Mesodermal cell (in vitro differentiated cells): ENCODE results near the gene AUTS2.
"Not testable (repeated sequence)": the region's sequence is repeated elsewhere in the genome, so short reads cannot be mapped to it uniquely, and the experiment has no call there.

Source experiments
- H3K27ac ChIP-seq: 2 replicates; pipeline ENCODE4 v1.7.0; 2013; ENCODE audit warnings: mild to moderate bottlenecking, low read depth, low read length, moderate library complexity; ENCODE audit not compliant: severe bottlenecking
- H3K36me3 ChIP-seq: 2 replicates; pipeline ENCODE4 v1.7.1; 2013; ENCODE audit warnings: mild to moderate bottlenecking, low read length, moderate library complexity; ENCODE audit not compliant: control insufficient read depth, insufficient read depth
- H3K4me1 ChIP-seq: one replicate; pipeline ENCODE4 v1.7.1; 2013; ENCODE audit warnings: mild to moderate bottlenecking, low read length; ENCODE audit not compliant: insufficient read depth, control insufficient read depth, poor library complexity, severe bottlenecking
- H3K4me3 ChIP-seq: 2 replicates; pipeline ENCODE4 v1.7.0; 2013; ENCODE audit warnings: low read length, control low read depth, mild to moderate bottlenecking; ENCODE audit not compliant: insufficient read depth, poor library complexity, severe bottlenecking; ENCODE audit errors: extremely low read depth
- H3K9me3 ChIP-seq: 2 replicates; pipeline ENCODE4 v1.7.1; 2013; ENCODE audit warnings: mild to moderate bottlenecking, low read length, moderate library complexity; ENCODE audit not compliant: control insufficient read depth
- WGBS, 2 experiments: methylation state at CpG; one replicate each; pipeline ENCODE4 v1.1.5; 2013; ENCODE audit warnings: missing lambda C conversion rate in 2 of 2; ENCODE audit not compliant: insufficient coverage in 2 of 2; 5-methylcytosine and 5-hydroxymethylcytosine counted together

The AUTS2 gene

DNA sequence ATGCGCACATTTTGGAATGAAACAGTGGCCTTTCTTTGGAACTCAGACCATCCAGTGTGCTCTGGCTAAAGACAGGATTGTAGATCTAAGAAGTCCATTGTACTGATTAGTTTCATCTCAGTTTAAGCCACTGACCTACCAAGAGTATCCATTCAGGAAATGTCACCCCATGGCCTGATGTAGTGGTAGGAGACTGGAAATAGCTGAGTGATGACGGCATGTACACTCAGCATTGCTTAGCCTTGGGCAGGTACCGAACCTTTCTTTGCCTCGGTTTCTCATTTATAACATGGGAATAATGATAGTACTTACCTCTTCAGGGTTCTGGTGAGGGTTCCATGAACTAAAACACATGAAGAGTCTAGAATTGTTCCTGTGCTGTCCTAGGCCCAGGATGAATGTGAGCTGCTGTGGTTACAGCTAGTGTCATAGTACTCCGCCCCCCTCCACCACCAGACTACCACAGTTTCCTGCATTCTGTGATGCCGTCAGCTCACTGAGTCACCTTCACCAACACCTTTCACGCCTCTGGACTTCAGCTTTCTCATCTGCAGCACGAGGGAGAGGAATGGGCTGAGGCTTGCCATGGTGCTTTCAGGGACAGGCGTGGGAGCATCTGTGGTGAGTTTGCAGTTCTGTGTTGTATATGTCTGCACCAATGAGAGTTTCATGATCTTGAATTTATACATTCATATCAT is 1049.7 kb downstream of the AUTS2 start:
- Histone ChIP-seq H3K4me1 (peaks cover 12% of the 10 kb centered on the region), H3K27ac (no peak overlapping the region), H3K9me3 (no peaks in the 10 kb centered on the region), H3K4me3 (no peak overlapping the region), H3K36me3 (no peaks in the 10 kb centered on the region)
- WGBS, 2 experiments: 83% methylated on average over 1 of the region's 9 CpGs; no CpG with 5 or more reads in 1 of the 2 experiments

GRCh38 chr7:70648499-70648861 is 1050.2 kb downstream of the AUTS2 start:
- 88 to 96% methylated on average over 6 of the region's 7 CpGs for WGBS, 2 experiments
- not testable (repeated sequence) for H3K9me3 ChIP-seq, H3K27ac ChIP-seq, H3K36me3 ChIP-seq, H3K4me3 ChIP-seq
- peaks cover 12% of the 10 kb centered on the region for H3K4me1 ChIP-seq

DNA sequence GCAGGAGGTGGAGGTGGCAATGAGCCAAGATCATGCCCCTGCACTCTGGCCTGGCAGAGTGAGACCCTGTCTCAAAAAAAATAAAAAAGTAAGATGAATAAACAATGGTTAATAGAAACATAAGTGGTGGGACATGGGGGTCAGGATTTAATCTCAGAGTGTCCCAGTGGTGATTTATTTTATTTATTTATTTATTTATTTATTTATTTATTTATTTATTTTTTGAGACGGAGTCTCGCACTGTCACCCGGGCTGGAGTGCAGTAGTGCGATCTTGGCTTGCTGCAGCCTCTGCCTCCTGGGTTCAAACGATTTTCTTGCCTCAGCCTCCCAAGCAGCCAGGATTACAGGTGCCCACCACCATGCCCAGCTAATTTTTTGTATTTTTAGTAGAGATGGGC is 1051.0 kb downstream of the AUTS2 start:
- Histone ChIP-seq H3K4me3 (no peak overlapping the region), H3K36me3 (no peaks in the 10 kb centered on the region), H3K4me1 (peaks cover 12% of the 10 kb centered on the region), H3K9me3 (no peaks in the 10 kb centered on the region), H3K27ac (no peak overlapping the region)
- 100% methylated on average over 3 of the region's 5 CpGs; no CpG with 5 or more reads in 1 of the 2 experiments for WGBS, 2 experiments

GRCh38 chr7:70654146-70654545 is 1055.9 kb downstream of the AUTS2 start:
- Histone ChIP-seq H3K4me3 (no peak overlapping the region), H3K36me3 (no peaks in the 10 kb centered on the region), H3K4me1 (no peaks in the 10 kb centered on the region), H3K27ac (no peak overlapping the region), H3K9me3 (no peaks in the 10 kb centered on the region)
- no CpG with 5 or more reads among the region's 3 CpGs for WGBS, 2 experiments

- no peaks in the 10 kb centered on the region for H3K9me3 ChIP-seq
- H3K27ac ChIP-seq: no peak overlapping the region
- H3K36me3 ChIP-seq: no peaks in the 10 kb centered on the region
- WGBS, 2 experiments: 91 to 98% methylated on average over 4 of the region's 5 CpGs
- no peak overlapping the region for H3K4me3 ChIP-seq
- H3K4me1 ChIP-seq: no peaks in the 10 kb centered on the region
These were observed 1056.7 kb downstream of the AUTS2 start for GRCh38 chr7:70654979-70655378.

DNA sequence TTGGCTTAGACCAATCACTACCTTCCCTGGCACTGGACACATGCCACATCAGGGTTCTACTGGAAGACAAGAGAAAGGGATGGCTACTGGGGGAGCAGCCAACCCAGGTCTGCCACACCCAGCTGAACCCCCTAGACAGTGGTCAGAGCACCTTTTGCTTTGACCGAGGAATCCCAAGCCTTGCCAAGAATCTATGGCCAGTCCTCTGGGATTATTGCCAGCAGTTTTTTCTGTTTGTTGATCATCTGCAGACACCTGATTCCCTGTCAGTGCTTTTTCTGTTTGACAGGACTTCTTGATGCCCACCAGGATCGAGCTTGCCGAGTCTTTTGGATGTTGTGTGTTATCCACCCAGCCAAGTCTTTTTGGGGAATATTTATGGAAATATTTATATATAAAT is 1057.4 kb downstream of the AUTS2 start:
- no peaks in the 10 kb centered on the region for H3K9me3 ChIP-seq
- no peak overlapping the region for H3K27ac ChIP-seq
- no peak overlapping the region for H3K4me3 ChIP-seq
- H3K36me3 ChIP-seq: no peaks in the 10 kb centered on the region
- WGBS, 2 experiments: 84 to 92% methylated on average over 1 of the region's 3 CpGs
- H3K4me1 ChIP-seq: no peaks in the 10 kb centered on the region

GRCh38 chr7:70657571-70657970 is 1059.3 kb downstream of the AUTS2 start:
- Histone ChIP-seq H3K4me1 (no peaks in the 10 kb centered on the region), H3K36me3 (no peaks in the 10 kb centered on the region), H3K27ac (no peak overlapping the region), H3K4me3 (no peak overlapping the region), H3K9me3 (no peaks in the 10 kb centered on the region)
- WGBS, 2 experiments: 79 to 91% methylated on average over 3 to 5 of the region's 5 CpGs

DNA sequence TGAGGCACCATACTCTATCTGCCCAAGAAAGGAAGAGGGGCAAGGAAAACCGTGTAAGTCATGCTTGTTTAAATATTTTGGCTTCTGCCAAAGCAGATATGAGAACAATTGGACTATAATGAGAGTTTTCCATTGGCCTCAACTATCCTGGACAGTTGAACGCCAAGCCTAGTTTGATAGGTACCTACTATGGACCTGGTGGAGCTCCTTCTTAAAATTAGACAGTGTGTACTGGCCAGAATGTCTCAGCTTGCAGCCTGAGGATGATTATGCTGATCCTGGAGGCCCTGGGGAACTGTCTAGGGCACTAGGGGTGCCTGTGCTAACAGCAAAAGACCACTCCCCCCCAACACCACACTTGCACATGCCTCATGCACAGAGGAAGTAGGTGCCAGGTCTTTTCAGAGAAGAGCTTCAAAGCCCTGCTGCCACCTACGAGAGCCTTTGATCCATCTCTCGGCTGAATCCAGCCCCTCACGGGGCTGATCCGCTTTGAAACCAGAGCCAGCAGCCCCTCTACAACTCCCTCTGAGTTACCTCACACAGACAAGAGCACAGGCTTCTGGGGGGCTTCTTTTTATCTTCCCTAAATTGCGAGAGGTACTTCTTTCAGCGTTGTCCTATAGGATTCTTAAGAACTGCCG is 1059.8 kb downstream of the AUTS2 start:
- Histone ChIP-seq H3K36me3 (no peaks in the 10 kb centered on the region), H3K4me3 (no peak overlapping the region), H3K9me3 (no peaks in the 10 kb centered on the region), H3K4me1 (no peaks in the 10 kb centered on the region), H3K27ac (no peak overlapping the region)
- WGBS, 2 experiments: 74 to 79% methylated on average over 8 to 9 of the region's 9 CpGs

DNA sequence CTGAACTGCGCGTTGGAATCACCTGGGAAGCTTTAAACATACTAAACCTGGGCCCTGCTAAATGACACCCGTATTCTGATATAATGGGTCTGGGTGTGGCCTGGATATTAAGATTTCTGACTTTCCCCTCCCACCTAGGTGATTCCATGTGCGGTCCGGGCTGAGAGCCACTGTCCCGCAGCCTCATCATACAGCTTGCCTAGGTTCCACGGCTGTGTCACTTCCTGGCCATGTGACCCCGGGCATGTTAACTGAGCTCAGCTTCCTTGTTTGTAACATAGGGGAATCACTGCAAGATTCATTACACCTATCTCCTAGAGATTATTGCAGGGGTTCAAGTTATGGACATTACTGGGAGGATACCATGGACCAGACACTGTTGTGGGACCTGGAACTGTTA is 1061.0 kb downstream of the AUTS2 start:
- H3K4me3 ChIP-seq: no peak overlapping the region
- 100% methylated on average over 4 to 6 of the region's 8 CpGs for WGBS, 2 experiments
- H3K27ac ChIP-seq: no peak overlapping the region
- H3K9me3 ChIP-seq: no peaks in the 10 kb centered on the region
- no peaks in the 10 kb centered on the region for H3K4me1 ChIP-seq
- H3K36me3 ChIP-seq: no peaks in the 10 kb centered on the region

DNA sequence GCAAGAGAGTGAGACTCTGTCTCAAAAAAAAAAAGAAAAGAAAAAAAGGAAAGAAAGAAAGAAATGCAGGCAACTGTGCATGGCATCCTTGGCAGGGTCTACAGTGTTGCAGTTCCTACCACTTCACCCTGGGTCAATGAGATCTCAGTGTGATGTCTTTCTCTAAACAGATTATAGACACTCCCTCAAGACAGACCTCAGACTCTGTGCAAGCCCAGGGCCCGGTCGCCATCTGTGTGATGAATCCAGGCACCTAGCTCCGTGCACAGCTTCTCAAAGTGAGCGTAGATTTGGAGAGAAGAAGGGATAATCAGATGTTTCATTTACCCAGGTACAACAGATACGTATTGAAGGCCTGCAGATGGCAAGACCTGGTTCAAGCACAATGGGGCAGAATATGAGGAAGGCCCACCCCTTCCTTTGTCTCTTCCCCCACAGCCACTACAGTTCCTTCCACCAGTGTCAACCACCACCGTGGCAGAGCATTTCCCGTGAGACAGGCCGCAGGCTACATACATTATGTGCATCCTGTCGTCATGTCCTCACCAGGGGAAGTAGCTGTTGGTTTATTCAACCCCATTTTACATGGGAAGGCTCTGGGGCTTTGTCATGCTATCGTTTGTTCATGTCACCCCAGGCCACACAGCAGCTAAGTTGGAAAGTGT is 1062.0 kb downstream of the AUTS2 start:
- H3K4me3 ChIP-seq: no peak overlapping the region
- H3K9me3 ChIP-seq: no peaks in the 10 kb centered on the region
- WGBS, 2 experiments: 89 to 98% methylated on average over 7 to 8 of the region's 10 CpGs
- no peaks in the 10 kb centered on the region for H3K36me3 ChIP-seq
- H3K27ac ChIP-seq: no peak overlapping the region
- H3K4me1 ChIP-seq: no peaks in the 10 kb centered on the region

DNA sequence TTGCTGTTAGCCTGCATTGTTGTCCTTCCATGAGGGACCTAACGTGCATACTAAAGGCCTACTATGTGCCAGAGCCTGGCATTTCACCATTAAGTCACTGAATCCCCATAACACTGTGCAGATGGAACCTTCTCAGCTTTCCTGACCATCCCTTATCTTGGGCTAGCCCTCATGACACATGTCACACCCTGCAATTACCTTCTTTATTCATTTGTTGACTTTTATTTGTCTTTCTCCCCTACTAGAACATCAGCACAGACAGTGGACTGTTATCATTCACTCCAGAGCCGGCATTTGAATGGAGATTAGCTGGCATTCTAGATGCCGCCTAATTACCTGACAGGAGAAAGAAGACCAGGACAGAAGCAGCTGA is 1062.5 kb downstream of the AUTS2 start:
- Histone ChIP-seq H3K36me3 (no peaks in the 10 kb centered on the region), H3K4me3 (no peak overlapping the region), H3K9me3 (no peaks in the 10 kb centered on the region), H3K27ac (no peak overlapping the region), H3K4me1 (no peaks in the 10 kb centered on the region)
- 64 to 79% methylated on average over 3 of the region's 3 CpGs for WGBS, 2 experiments
